ENCODE data around the gene MATK. TPM values are rescaled to one million over a fixed set of nuclear protein-coding genes. Genes with fewer than 3 reads are reported as not detected.

Gene MATK
- total RNA-seq, 1 donor from 2014 or later: not detected

GRCh38 chr19:3781603-3782002 lies 4.6 kb downstream of the MATK start:
- no peak for DNase-seq (ENCODE audit: low read depth)

GRCh38 chr19:3780786-3781304 lies 5.3 kb downstream of the MATK start:
- no peak for DNase-seq (ENCODE audit: low read depth)
- Histone ChIP-seq H4K20me1 (ENCODE audit: insufficient read depth, low read length) (no peaks in the 10 kb centered on the region), H3K27me3 (ENCODE audit: insufficient read depth, low read length) (peaks cover 7% of the 10 kb centered on the region), H3K9ac (ENCODE audit: low read length) (no peak overlapping the region), H3K4me1 (ENCODE audit: insufficient read depth, low read length) (no peaks in the 10 kb centered on the region), H3K36me3 (ENCODE audit: insufficient read depth, low read length) (no peaks in the 10 kb centered on the region), H3K27ac (ENCODE audit: low read depth, low read length) (no peak overlapping the region), H3K9me3 (ENCODE audit: insufficient read depth, low read depth, low read length) (peaks cover 22% of the 10 kb centered on the region), H3K4me3 (ENCODE audit: insufficient read depth, low read depth, low read length) (no peak overlapping the region), H3K79me2 (ENCODE audit: insufficient read depth, low read length) (no peaks in the 10 kb centered on the region), H3K4me2 (ENCODE audit: low read length) (no peak overlapping the region), H2AFZ (ENCODE audit: low read depth, low read length) (no peak overlapping the region)
- no peak overlapping the region for H3K27ac Mint-ChIP-seq (ENCODE audit: unreplicated experiment)
- TF ChIP-seq EZH2 (IDR thresholded peaks at IDR 0.05; ENCODE audit: insufficient read depth, low read length): no peak
- TF ChIP-seq CTCF (IDR thresholded peaks at IDR 0.05; ENCODE audit: insufficient read depth, low read depth, low read length): no peak
- no peak for FAIRE-seq
- H3K9me3 Mint-ChIP-seq (ENCODE audit: unreplicated experiment): peaks cover 21% of the 10 kb centered on the region
- H3K36me3 Mint-ChIP-seq (ENCODE audit: low read depth, unreplicated experiment): peaks cover 9% of the 10 kb centered on the region
- no peak overlapping the region for H3K4me3 Mint-ChIP-seq (ENCODE audit: unreplicated experiment)
- H3K4me1 Mint-ChIP-seq (ENCODE audit: low read depth, unreplicated experiment): no peaks in the 10 kb centered on the region
- H3K27me3 Mint-ChIP-seq (ENCODE audit: low read depth, unreplicated experiment): peaks cover 9% of the 10 kb centered on the region

More at GRCh38 chr19:3781603-3782002, 4.6 kb downstream of the MATK start:
- H3K4me3 Mint-ChIP-seq (ENCODE audit: unreplicated experiment): no peak overlapping the region
- no peak overlapping the region for H3K4me2 ChIP-seq (ENCODE audit: low read length)
- FAIRE-seq: no peak
- no peaks in the 10 kb centered on the region for H3K4me1 ChIP-seq (ENCODE audit: insufficient read depth, low read length)
- peaks cover 9% of the 10 kb centered on the region for H3K27me3 Mint-ChIP-seq (ENCODE audit: low read depth, unreplicated experiment)
- no peak for TF ChIP-seq EZH2 (IDR thresholded peaks at IDR 0.05; ENCODE audit: insufficient read depth, low read length)
- TF ChIP-seq CTCF (IDR thresholded peaks at IDR 0.05; ENCODE audit: insufficient read depth, low read depth, low read length): no peak
- H3K4me1 Mint-ChIP-seq (ENCODE audit: low read depth, unreplicated experiment): no peaks in the 10 kb centered on the region
- H3K9me3 Mint-ChIP-seq (ENCODE audit: unreplicated experiment): peaks cover 21% of the 10 kb centered on the region
- no peak overlapping the region for H3K4me3 ChIP-seq (ENCODE audit: insufficient read depth, low read depth, low read length)
- H2AFZ ChIP-seq (ENCODE audit: low read depth, low read length): no peak overlapping the region
- no peak overlapping the region for H3K9ac ChIP-seq (ENCODE audit: low read length)
- no peak overlapping the region for H3K27ac Mint-ChIP-seq (ENCODE audit: unreplicated experiment)
- H3K27ac ChIP-seq (ENCODE audit: low read depth, low read length): no peak overlapping the region
- H3K36me3 Mint-ChIP-seq (ENCODE audit: low read depth, unreplicated experiment): peaks cover 9% of the 10 kb centered on the region
- H3K9me3 ChIP-seq (ENCODE audit: insufficient read depth, low read depth, low read length): peaks cover 22% of the 10 kb centered on the region
- no peaks in the 10 kb centered on the region for H3K36me3 ChIP-seq (ENCODE audit: insufficient read depth, low read length)
- peaks cover 7% of the 10 kb centered on the region for H3K27me3 ChIP-seq (ENCODE audit: insufficient read depth, low read length)
- H4K20me1 ChIP-seq (ENCODE audit: insufficient read depth, low read length): no peaks in the 10 kb centered on the region
- H3K79me2 ChIP-seq (ENCODE audit: insufficient read depth, low read length): no peaks in the 10 kb centered on the region

GRCh38 chr19:3778899-3779723 lies 7.1 kb downstream of the MATK start:
- no peak for TF ChIP-seq CTCF (IDR thresholded peaks at IDR 0.05; ENCODE audit: insufficient read depth, low read depth, low read length)
- TF ChIP-seq EZH2 (IDR thresholded peaks at IDR 0.05; ENCODE audit: insufficient read depth, low read length): no peak
- no peak for FAIRE-seq

More at GRCh38 chr19:3778899-3779723, 7.1 kb downstream of the MATK start:
- Histone ChIP-seq H3K27me3 (ENCODE audit: insufficient read depth, low read length) (no peaks in the 10 kb centered on the region), H3K9me3 (ENCODE audit: insufficient read depth, low read depth, low read length) (peaks cover 22% of the 10 kb centered on the region), H3K79me2 (ENCODE audit: insufficient read depth, low read length) (no peaks in the 10 kb centered on the region), H3K4me1 (ENCODE audit: insufficient read depth, low read length) (no peaks in the 10 kb centered on the region), H3K9ac (ENCODE audit: low read length) (no peak overlapping the region), H3K4me2 (ENCODE audit: low read length) (no peak overlapping the region), H4K20me1 (ENCODE audit: insufficient read depth, low read length) (no peaks in the 10 kb centered on the region), H3K4me3 (ENCODE audit: insufficient read depth, low read depth, low read length) (no peak overlapping the region), H3K27ac (ENCODE audit: low read depth, low read length) (no peak overlapping the region), H3K36me3 (ENCODE audit: insufficient read depth, low read length) (no peaks in the 10 kb centered on the region), H2AFZ (ENCODE audit: low read depth, low read length) (no peak overlapping the region)
- no peak for DNase-seq (ENCODE audit: low read depth)
- H3K4me1 Mint-ChIP-seq (ENCODE audit: low read depth, unreplicated experiment): no peaks in the 10 kb centered on the region
- H3K27me3 Mint-ChIP-seq (ENCODE audit: low read depth, unreplicated experiment): peaks cover 3% of the 10 kb centered on the region
- H3K27ac Mint-ChIP-seq (ENCODE audit: unreplicated experiment): no peak overlapping the region
- H3K9me3 Mint-ChIP-seq (ENCODE audit: unreplicated experiment): peaks cover 21% of the 10 kb centered on the region
- peaks cover 9% of the 10 kb centered on the region for H3K36me3 Mint-ChIP-seq (ENCODE audit: low read depth, unreplicated experiment)
- H3K4me3 Mint-ChIP-seq (ENCODE audit: unreplicated experiment): no peak overlapping the region
